A549 treated with DMSO at 1 μM for 4 hours (cell line): Measurements from ENCODE around the gene RAB33A. TPM values are rescaled to one million over a fixed set of nuclear protein-coding genes. Genes with fewer than 3 reads are reported as not detected.

ENCODE experiments used
- total RNA-seq: library from RNA; stranded (reverse); fragments of 200-300 nt; extraction: Qiagen RNA extraction; gene quantifications from 5 replicates; pipeline ENCODE4 v1.2.3, GENCODE V29; 2022; ENCODE audit warnings: low read depth

The RAB33A gene
- 0.21 to 0.57 TPM (median 0.25 TPM) in 4 of 5 replicates, not detected in the other for total RNA-seq

DNA sequence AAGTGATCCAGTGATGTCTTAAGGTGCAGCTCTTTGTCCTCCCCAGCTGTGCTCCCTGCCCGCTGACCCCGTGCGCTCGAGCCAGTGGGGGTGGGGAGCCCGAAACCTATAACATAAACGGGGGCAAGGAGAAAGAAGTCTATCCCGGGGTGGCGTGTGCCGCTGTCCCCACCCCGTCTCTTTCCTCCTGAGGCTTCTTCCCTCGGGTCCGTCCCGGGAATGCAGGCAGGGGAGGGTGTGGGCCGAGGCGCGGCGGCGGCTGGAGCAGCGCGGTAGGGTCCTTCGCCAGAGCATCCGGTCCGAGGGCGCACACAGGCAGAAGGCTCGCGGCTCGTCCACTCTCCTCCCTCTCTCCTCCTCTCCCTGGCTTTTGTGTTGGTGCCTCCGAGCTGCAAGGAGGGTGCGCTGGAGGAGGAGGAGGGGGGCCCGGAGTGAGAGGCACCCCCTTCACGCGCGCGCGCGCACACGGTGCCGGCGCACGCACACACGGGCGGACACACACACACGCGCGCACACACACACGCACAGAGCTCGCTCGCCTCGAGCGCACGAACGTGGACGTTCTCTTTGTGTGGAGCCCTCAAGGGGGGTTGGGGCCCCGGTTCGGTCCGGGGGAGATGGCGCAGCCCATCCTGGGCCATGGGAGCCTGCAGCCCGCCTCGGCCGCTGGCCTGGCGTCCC lies at the start of gene RAB33A:
RAB33A (plus strand) TSS at position 517 of the 681 bp plus-strand sequence; CDS start at position 618, 101 bp downstream.

DNA sequence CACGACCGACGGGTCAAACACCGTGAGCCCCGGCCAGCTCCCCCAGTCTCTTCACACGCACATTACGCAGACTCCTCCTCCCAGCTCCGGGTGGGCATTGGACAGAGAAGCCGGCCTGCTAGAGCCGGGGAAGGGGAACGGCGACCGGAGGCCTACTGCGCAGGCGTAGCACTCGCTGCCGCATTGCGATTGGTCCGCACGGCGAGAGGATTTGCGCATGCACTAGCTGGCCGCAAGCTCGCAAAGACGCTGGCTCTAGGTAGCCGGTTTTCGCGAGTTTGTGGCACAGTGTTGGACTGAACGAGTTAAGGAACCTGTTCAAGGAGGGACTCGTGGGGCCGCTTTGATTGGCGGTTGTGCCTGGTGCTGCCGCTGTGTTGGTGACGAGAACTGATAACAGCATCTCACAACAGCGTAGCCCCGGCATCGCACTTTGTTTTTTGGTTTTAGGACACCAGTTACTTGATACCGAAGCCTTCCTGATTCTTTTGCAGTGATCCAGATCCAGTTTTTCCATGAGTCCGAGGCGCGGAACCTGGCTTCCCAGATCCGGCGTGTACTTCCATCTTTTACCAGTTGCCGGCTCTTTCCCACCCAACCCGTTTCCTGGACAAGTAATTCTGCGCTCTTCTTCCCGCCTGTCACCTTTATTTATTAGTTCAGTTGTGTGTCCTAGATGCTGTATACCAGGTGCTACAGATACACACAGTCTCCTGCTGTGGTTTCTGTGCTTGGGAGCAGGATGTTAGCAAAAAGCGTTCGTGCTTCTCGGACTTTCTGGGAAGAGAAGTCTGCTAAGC lies 5.9 kb upstream of the RAB33A start, which contains the start of gene AIFM1:
AIFM1 (minus strand) TSS at position 139 of the 800 bp plus-strand sequence. CDS start 185 bp downstream, outside the sequence.

Other genes starting within 250 kb of the RAB33A start
- 5.6 to 10.3 TPM (median 9.3 TPM) in 5 replicates for gene BCORL1, start 189.3 kb upstream of the RAB33A start, total RNA-seq
- gene ELF4, start 61.5 kb upstream of the RAB33A start, total RNA-seq, result 32.9 to 38.8 TPM (median 35.4 TPM) in 5 replicates
- gene AIFM1, start 6.1 kb upstream of the RAB33A start, total RNA-seq, result 69.6 to 76.8 TPM (median 74.0 TPM) in 5 replicates
- 3.0 to 3.9 TPM (median 3.7 TPM) in 5 replicates for gene ZNF280C, start 96.9 kb downstream of the RAB33A start, total RNA-seq
- 18.3 to 20.5 TPM (median 19.6 TPM) in 5 replicates for gene SLC25A14, start 168.0 kb downstream of the RAB33A start, total RNA-seq
- gene GPR119, start 213.7 kb downstream of the RAB33A start, total RNA-seq, result not detected in 5 replicates
- gene RBMX2, start 230.0 kb downstream of the RAB33A start, total RNA-seq, result 27.9 to 31.4 TPM (median 30.0 TPM) in 5 replicates